ENCODE results near the gene SETX. TPM values are rescaled to one million over a fixed set of nuclear protein-coding genes. Genes with fewer than 3 reads are reported as not detected.

SETX gene
- polyA plus RNA-seq, 3 donors: 45.4 to 49.3 (median 46.9) TPM

DNA sequence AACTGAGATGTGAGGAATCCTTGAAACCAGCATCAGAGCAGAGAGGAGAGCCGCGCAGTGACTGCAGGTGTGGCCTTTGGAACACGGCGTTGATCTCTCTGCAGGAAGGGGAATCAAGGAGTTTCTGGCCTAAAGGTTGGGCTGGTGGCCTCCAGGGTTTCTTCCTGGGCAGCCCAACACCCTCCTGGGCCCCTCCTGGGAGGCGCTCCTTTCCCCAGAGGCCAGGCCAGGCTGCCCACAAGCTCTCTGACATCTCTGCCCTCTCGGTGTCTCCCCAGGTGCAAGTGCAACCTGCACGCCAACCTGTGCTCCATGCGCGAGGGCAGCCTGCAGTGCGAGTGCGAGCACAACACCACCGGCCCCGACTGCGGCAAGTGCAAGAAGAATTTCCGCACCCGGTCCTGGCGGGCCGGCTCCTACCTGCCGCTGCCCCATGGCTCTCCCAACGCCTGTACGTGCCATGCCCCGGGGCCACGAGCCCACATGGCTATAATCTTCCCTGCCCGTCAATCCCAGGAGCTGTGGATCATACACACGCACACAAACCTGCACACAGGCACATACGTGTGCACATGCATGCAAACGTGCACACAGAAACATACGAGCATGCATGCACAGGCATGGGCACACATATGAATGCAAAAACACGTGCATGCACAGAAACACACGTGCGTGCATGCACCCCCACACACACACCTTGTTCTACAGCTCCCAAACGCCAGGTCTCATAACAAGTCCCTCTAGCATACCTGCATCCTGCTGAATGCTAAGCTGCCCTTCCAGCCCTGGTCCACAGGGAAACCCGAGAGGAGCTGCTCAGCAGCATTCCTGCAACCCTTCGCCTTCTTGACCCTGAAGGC lies 128.0 kb downstream of the SETX start:
- DNase-seq (ENCODE audit: low read depth in 3 of 3, low spot score in 2 of 3): no peak

- DNase-seq (ENCODE audit: low read depth in 3 of 3, low spot score in 2 of 3): no peak
Measured at GRCh38 chr9:132224645-132225044, 130.1 kb downstream of the SETX start.

DNA sequence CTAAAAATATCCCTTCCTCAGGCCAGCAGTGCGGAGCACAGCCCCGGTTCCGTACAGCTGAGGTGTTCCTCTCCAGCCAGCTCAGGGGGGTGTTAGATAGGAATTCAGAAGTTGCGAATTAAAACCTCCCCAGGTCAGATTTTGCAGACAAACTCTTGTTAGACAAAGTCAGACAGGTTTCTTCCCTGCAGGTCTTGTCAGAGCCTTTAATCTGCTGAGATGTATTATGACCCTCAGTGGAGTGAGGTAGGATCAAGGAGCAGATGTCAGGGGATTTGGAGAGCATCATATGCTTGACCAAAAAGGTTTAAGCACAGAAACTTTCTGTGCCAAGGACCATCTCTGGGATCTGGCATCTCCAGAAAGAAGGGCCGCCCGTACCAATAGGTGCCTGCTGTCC lies 132.8 kb downstream of the SETX start:
- DNase-seq (ENCODE audit: low read depth in 3 of 3, low spot score in 2 of 3): no peak

DNA sequence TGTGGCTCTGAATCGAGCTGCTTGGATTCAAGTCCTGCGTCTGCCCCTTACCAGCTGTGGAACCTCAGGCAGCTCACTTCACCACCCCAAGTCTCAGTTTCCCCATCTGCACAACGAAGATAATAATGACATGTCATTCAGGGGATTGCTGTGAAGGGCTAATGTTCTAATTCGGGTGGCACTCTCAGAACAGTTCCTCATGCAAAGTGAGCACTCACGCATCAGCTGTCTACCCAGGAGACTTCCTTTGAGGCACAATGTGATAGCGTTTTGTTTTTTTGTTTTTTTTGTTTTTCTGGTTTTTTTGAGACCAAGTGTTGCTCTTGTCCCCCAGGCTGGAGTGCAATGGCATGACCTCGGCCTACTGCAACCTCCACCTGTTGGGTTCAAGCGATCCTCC lies 136.6 kb downstream of the SETX start:
- no peak for DNase-seq (ENCODE audit: low read depth in 3 of 3, low spot score in 2 of 3)

- no peak for DNase-seq (ENCODE audit: low read depth in 3 of 3, low spot score in 2 of 3)
Measured at GRCh38 chr9:132216861-132217619, 137.7 kb downstream of the SETX start.

GRCh38 chr9:132214027-132214622 lies 140.7 kb downstream of the SETX start:
- DNase-seq (ENCODE audit: low read depth in 3 of 3, low spot score in 2 of 3): peak in 2 of 3 donors; percentile 41 to 51

- DNase-seq (ENCODE audit: low read depth in 3 of 3, low spot score in 2 of 3): no peak
Measured at GRCh38 chr9:132211570-132211969, 143.2 kb downstream of the SETX start.

Other genes starting within 250 kb of the SETX start
- under 1 TPM; 0.10 to 0.46 (median 0.23) TPM for gene NTNG2, start 192.9 kb downstream of the SETX start, polyA plus RNA-seq (ENCODE audit: insufficient read length in 3 of 3)
- gene TTF1, start 51.9 kb upstream of the SETX start, polyA plus RNA-seq (ENCODE audit: insufficient read length in 3 of 3): 10 to 100 TPM; 19.7 to 21.2 (median 20.2) TPM
- gene CFAP77, start 55.2 kb upstream of the SETX start, polyA plus RNA-seq (ENCODE audit: insufficient read length in 3 of 3): under 1 TPM; 0.64 to 0.94 (median 0.91) TPM
- gene BARHL1, start 227.6 kb upstream of the SETX start, polyA plus RNA-seq (ENCODE audit: insufficient read length in 3 of 3): not detected